HUDEP-2 (cell line): ENCODE results near the gene NPFFR2.
"Not testable (repeated sequence)": the region's sequence is repeated elsewhere in the genome, so short reads cannot be mapped to it uniquely, and the experiment has no call there.

Source experiments
- DNase-seq, 76 experiments: peaks; one replicate each; lab custom pipeline; 2025; ENCODE audit not compliant: unreplicated experiment in 76 of 76; lab: John Stamatoyannopoulos, UW

NPFFR2 gene

DNA sequence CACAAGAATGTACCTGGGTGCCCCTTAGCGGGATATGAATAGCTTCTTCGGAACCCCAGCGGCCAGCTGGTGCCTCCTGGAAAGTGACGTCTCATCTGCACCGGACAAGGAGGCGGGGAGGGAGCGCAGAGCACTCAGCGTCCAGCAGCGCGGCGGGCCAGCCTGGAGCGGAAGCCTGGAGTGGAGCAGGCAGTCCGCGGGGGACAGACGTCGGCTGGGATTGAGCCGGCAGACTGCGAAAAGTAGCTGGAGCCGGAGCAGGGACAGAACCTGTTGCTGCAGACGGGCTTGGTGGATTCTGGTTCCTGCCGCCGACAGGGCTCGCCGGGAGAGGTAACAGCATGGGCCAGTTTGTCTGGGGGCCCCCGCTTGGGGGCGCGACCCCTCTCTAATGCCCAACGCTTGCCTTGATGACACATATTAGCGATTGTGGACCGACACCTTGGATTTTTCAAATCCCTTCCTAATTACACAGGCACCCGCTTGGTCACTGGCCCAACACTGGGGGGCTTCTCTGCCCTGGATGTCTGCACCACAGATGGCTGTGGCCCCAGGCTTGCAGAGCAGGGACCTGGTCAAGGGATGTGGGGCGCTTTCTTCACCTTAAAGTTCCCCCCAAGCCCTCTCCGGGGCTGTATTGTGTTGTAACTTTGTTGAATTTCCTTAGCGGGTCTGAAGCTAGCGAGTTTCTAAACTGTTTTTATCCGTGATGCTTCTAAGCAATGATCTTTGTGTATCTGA lies at the start of gene NPFFR2:
TSS of gene NPFFR2 (plus strand) at position 133 of the 741 bp plus-strand sequence. CDS start 96,592 bp downstream, outside the sequence.
- no peak for DNase-seq

DNA sequence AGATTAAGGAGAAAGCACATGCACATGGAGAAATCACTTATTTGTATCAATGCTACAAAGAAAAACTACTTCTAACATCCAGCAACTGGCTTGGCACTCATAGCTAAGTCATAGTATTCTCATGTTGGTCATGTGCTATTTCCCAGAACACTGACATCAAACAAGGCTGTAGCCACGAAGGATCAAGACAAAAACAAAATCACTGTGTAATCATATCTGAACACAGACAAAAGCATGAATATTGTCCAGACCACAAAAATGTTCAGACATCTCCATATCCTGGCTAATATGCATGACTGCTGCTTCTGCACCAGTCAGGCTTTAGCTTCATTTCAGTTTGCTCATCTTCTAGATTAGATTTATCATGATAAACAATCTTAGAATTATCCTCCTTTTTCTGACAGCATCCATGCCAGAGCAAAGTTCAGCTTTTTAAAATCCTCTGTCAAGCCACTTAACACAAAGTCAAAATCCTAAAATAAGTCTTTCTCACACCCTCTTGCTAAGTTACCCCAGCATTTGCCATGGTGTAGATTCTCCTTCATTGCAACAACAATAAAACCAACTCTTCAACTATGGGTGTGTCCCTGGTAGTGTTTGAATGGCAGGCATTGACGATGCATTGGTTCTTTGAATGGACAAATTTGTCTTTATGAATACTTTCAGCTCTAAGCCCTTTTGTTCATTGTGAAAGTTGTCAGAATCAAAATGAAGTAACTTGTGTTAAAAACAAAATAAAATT lies 39.1 kb upstream of the NPFFR2 start:
- no peak for DNase-seq

- DNase-seq = no peak
Observed at GRCh38 chr4:71994559-71994958, 37.2 kb upstream of the NPFFR2 start.

- DNase-seq = no peak
Observed at GRCh38 chr4:71995297-71995696, 36.5 kb upstream of the NPFFR2 start.

GRCh38 chr4:72006586-72006985 lies 25.2 kb upstream of the NPFFR2 start:
- DNase-seq = no peak

DNA sequence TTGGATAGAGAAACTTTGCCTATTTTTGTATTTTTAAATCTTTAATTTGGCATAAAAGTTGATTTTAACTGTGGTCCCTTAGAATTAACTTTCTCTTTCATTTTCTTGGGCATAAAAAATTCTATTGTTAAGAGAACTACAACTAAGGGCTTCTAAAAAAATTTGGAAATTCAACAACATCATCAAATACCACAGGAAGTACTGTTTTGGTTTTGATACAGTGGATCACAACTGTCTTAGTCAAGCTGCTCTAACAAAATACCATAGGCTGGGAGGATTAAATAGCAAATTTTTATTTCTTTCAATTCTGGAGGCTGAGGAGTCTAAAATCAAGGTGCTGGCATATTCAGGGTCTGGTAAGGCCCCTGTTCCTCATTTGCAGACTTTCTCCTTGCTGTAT lies 19.9 kb upstream of the NPFFR2 start:
- DNase-seq = no peak

DNA sequence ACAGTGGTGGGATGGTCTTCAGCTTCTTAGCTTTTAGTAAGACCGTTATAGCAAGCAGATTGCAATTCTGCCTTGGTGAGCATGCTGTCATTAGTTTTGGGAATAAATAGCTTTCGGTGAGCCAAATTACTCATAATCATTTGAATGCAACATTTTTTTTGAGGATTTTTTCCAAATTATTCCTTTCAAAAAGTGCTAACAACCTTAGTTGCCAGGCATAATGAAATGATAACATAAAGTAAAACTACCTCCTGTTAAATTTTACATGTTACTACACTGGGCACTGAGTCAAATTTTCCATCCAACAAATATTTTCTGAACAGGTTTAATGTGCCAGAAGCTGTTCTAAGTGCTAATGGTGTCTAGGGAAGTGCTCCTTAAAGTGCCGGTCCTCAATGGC lies 15.8 kb upstream of the NPFFR2 start:
- DNase-seq = no peak

DNA sequence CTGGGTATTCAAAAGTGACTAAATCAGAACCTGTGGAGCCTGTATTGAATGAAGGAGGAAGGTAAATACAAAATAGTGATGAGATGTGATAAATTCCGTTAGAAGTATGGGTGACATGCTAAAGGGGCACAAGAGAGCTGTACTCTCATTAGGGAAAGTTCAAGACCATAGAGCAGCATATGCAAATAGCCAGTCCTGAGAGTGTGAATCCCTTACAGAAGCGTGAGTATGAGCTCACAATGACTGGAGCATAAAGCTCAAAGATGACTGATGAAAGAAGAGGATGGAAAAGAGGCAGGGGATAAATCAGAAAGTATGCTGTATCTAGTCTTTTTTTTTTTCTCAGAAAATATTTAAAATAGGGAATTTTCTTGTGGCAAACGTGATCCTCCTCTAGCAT lies 12.1 kb upstream of the NPFFR2 start:
- no peak for DNase-seq

- no peak for DNase-seq
Observed at GRCh38 chr4:72022553-72022952, 9.2 kb upstream of the NPFFR2 start.

- DNase-seq = no peak
Observed at GRCh38 chr4:72055566-72055965, 23.8 kb downstream of the NPFFR2 start.

DNA sequence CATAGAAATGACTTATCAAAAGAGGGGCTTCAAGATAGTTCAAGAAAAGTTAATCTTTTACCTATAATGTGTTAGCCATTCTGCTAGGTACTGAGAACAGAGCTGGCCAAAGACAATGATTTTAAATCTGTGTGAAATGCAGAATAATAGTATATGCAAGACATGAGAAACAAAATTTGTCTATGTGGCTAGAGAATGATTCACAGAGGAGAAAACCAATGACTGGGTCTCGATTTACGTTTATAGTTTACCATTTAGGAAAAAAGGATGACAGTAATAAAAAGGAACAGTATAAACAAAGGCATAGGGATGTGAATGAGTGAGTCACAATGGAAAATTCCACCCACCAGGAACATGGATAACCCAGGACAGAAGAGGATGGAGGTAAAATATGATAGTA lies 31.9 kb downstream of the NPFFR2 start:
- no peak for DNase-seq

DNA sequence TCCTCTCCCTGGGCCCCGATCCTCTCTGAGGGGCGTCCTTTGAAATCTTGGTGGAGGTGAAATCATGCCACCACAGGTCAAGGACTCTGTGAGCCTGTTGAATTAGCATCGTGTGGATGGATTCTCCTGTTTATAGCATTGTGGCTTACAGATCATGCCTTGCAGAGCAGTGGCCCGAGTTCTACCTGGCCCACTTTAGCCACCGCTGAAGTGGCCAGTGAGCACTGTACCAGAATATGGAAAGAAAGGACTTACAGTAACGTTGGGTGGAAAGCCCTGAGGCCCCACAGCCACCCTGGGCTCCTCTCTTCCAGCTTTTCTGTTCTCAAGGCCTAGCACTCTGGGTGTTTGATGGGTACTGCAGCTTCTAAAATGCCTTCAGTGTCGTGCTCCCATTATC lies 35.3 kb downstream of the NPFFR2 start:
- DNase-seq = no peak

DNA sequence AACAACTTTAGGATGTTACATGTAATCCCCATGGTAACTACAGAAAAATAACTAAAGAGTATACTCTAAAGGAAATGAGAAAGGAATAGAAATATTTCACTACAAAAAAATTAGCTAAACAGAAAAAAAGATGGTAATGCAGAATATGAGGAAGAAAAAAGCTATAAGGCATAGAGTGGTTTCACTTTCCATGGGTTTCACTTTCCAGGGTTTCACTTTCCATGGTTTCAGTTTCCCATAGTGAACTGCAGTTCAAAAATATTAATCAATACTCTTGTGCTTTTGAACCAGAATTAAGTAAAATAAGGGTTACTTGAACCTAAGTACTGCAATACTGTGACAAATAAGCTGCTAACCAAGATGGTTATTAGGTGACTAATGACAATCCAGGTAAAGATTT lies 42.0 kb downstream of the NPFFR2 start:
- DNase-seq = no peak

DNA sequence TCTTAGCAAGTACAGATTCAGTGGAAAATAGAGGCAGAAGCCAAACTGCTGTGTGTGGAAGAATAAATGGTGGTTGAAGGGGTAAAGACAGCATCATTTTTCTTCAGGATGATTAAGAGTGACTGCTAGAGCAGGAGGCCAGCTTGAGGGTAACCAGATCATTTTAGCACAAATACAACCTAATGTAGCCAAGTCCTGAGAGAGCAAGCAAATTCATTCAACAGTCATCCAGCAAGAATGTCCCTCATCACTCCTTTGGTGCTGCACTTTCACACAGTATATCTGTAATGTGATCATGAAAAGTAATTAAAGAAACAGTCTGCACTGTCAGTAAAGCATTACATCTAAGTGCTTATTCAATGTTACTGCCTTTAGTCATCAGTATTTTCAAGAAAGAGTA lies 44.8 kb downstream of the NPFFR2 start:
- no peak for DNase-seq

GRCh38 chr4:72077346-72077745 lies 45.5 kb downstream of the NPFFR2 start:
- no peak for DNase-seq

GRCh38 chr4:72084587-72085011 lies 52.8 kb downstream of the NPFFR2 start:
- DNase-seq = no peak

DNA sequence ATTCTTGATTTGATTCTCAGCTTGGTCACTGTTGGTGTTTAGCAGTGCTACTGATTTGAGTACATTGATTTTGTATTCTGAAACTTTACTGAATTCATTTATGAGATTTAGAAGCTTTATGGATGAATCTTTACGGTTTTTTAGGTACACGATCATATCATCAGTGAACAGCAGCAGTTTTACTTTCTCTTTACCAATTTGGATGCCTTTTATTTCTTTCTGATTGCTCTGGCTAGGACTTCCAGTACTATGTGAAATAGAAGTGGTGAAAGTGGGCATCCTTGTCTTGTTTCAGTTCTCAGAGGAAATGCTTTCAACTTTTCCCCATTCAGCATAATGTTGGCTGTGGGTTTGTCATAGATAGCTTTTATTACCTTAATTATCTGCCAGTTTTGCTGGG lies 58.8 kb downstream of the NPFFR2 start:
- not testable (repeated sequence) for DNase-seq

- DNase-seq = no peak
Observed at GRCh38 chr4:72094059-72094797, 62.4 kb downstream of the NPFFR2 start.

DNA sequence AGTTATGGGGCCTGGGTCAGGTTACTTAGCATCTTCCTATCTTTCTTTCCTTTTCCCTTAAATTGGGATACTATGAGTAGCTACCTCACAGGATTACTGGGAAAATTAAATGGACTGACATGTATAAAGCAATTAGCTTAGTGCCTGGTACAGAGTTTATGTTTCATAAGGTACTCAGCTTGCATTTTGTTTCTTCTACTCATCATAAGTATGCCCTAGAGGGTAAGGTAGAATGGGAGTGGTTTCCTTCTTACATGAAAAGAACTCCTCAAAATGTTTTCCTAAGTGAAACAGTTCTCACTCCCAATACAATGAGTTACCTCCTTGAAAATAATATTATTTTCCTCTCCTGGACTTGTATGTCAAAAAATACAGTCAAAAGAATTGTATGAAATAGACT lies 75.7 kb downstream of the NPFFR2 start:
- no peak for DNase-seq

- DNase-seq = no peak
Observed at GRCh38 chr4:72109364-72109763, 77.6 kb downstream of the NPFFR2 start.

DNA sequence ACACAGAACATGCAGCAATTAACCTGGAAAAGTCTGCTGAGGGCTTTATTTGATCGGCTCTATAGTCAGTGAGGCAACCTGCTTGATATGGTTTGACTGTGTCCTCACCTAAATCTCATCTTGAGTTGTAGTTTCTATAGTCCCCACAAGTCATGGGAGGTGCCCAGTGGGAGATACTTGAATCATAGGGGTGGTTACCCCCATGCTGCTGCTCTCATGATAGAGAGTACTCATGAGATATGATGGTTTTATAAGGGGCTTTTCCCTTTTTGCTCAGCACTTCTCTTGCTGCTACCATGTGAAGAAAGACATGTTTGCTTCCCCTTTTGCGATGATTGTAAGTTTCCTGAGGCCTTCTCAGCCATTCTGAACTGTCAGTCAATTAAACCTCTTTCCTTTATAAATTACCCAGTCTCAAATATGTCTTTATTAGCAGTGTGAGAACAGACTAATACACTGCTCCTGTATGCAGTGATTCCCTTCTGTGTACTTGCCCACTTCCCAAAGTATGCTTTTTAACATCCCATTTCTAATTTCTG lies 78.2 kb downstream of the NPFFR2 start:
- no peak for DNase-seq
